Thyroid gland (tissue), 4 donors: ENCODE data around the gene LCT. TPM values are rescaled to one million over a fixed set of nuclear protein-coding genes. Genes with fewer than 3 reads are reported as not detected.

Source experiments
- DNase-seq, 2 donors: peaks; one replicate each; pipeline ENCODE4 v3.0.0-alpha.2; 2019
- H3K27ac ChIP-seq, 3 donors: fragments of 200-600 bp; sonication (generic); 1 replicate in 2 of 3; 2 replicates in 1 of 3; pipeline ENCODE4 v1.5.1; 2016 to 2019; ENCODE audit warnings: mild to moderate bottlenecking in 1 of 3, moderate library complexity in 1 of 3
- H3K27me3 ChIP-seq: fragments of 200-600 bp; sonication (generic); one replicate; pipeline ENCODE4 v1.5.1; 2019
- H3K36me3 ChIP-seq, 2 donors: fragments of 200-600 bp; sonication (generic); one replicate each; pipeline ENCODE4 v1.5.1; 2016 to 2019
- H3K4me1 ChIP-seq, 2 donors: fragments of 200-600 bp; sonication (generic); one replicate each; pipeline ENCODE4 v1.5.1; 2017 to 2019
- H3K4me3 ChIP-seq, 3 donors: fragments of 200-600 bp; sonication (generic); replicated peaks in 1 of 3; 1 replicate in 2 of 3; 2 replicates in 1 of 3; pipeline ENCODE4 v1.5.1; 2016; ENCODE audit warnings: mild to moderate bottlenecking in 1 of 3
- H3K9me3 ChIP-seq: fragments of 200-600 bp; sonication (generic); one replicate; pipeline ENCODE4 v1.5.1; 2017
- CTCF ChIP-seq, 6 experiments: fragments of 200-600 bp in 3 of 6; fragments of 450-650 bp in 3 of 6; sonication (generic) in 3 of 6; IDR thresholded peaks; one replicate each; pipeline ENCODE4 v1.5.1; 2016 to 2019; ENCODE audit warnings: antibody characterized with exemption in 6 of 6, mild to moderate bottlenecking in 2 of 6, inconsistent platforms in 1 of 6, moderate library complexity in 1 of 6
- POLR2A ChIP-seq, 2 donors: fragments of 450-650 bp; IDR thresholded peaks; one replicate each; pipeline ENCODE4 v1.6.1; 2017; ENCODE audit warnings: antibody characterized with exemption in 2 of 2, mild to moderate bottlenecking in 2 of 2, moderate library complexity in 1 of 2
- WGBS, 2 donors: methylation state at CpG; one replicate each; pipeline ENCODE4 v1.1.5; 2017; 5-methylcytosine and 5-hydroxymethylcytosine counted together
- intact Hi-C: fragments of 100-400 bp; cut with DNase I; formaldehyde crosslinking; loops from one replicate; pipeline ENCODE4 v1.15.1; 2023
- total RNA-seq, 4 donors: library from RNA; depleted of rRNA; stranded (reverse); fragments of >200 nt; gene quantifications; one replicate each; pipeline ENCODE4 v1.2.3, GENCODE V29; 2016

The LCT gene
- total RNA-seq, 4 donors from 2014 or later = 0.24 TPM; not detected in 3

GRCh38 chr2:135745545-135745944 lies 91.4 kb downstream of the LCT start:
- Histone ChIP-seq H3K9me3 (no peaks in the 10 kb centered on the region), H3K36me3 (peaks cover 6 to 8% of the 10 kb centered on the region in 2 donors), H3K27me3 (no peaks in the 10 kb centered on the region), H3K4me1 (peaks cover 11 to 19% of the 10 kb centered on the region in 2 donors), H3K4me3 (no peak overlapping the region), H3K27ac (no peak overlapping the region)
- DNase-seq = no peak
- TF ChIP-seq CTCF (IDR thresholded peaks at IDR 0.05) (no peak), POLR2A (IDR thresholded peaks at IDR 0.05) (no peak)
- intact Hi-C loops = no loop called here
- 86 to 89% methylated on average over 4 of the region's 4 CpGs for WGBS, 2 donors

GRCh38 chr2:135744760-135745314 lies 92.1 kb downstream of the LCT start:
- H3K4me1 ChIP-seq = peaks cover 11 to 19% of the 10 kb centered on the region in 2 donors
- intact Hi-C loops = no loop called here
- no peaks in the 10 kb centered on the region for H3K27me3 ChIP-seq
- DNase-seq = peak in 1 of 2 donors; percentile 4
- no peak for TF ChIP-seq POLR2A (IDR thresholded peaks at IDR 0.05)
- TF ChIP-seq CTCF (IDR thresholded peaks at IDR 0.05) = no peak
- 90 to 91% methylated on average over 5 of the region's 5 CpGs for WGBS, 2 donors
- H3K4me3 ChIP-seq = no peak overlapping the region
- no peak overlapping the region for H3K27ac ChIP-seq
- peaks cover 4 to 6% of the 10 kb centered on the region in 2 donors for H3K36me3 ChIP-seq
- H3K9me3 ChIP-seq = no peaks in the 10 kb centered on the region

GRCh38 chr2:135743860-135744259 lies 93.1 kb downstream of the LCT start:
- Histone ChIP-seq H3K9me3 (no peaks in the 10 kb centered on the region), H3K36me3 (peaks cover 0 to under 1% of the 10 kb centered on the region in 2 donors), H3K4me1 (peaks cover 11 to 19% of the 10 kb centered on the region in 2 donors), H3K4me3 (no peak overlapping the region), H3K27me3 (no peaks in the 10 kb centered on the region), H3K27ac (no peak overlapping the region)
- WGBS, 2 donors = 89 to 90% methylated on average over 1 of the region's 1 CpG
- intact Hi-C loops = no loop called here
- no peak for DNase-seq
- TF ChIP-seq POLR2A (IDR thresholded peaks at IDR 0.05) (no peak), CTCF (IDR thresholded peaks at IDR 0.05) (no peak)

GRCh38 chr2:135742325-135742757 lies 94.6 kb downstream of the LCT start:
- intact Hi-C loops = no loop called here
- Histone ChIP-seq H3K9me3 (no peaks in the 10 kb centered on the region), H3K27me3 (no peaks in the 10 kb centered on the region), H3K27ac (peak overlapping the region; percentile 98 to 100 (median 99)), H3K4me1 (peaks cover 11 to 19% of the 10 kb centered on the region in 2 donors), H3K4me3 (peak overlapping the region; percentile 38 to 94 (median 72)), H3K36me3 (no peaks in the 10 kb centered on the region)
- no peak for TF ChIP-seq CTCF (IDR thresholded peaks at IDR 0.05)
- peak in 1 of 2 donors; percentile 50 for TF ChIP-seq POLR2A (IDR thresholded peaks at IDR 0.05)
- DNase-seq = peak; percentile 47 to 48
- 0% methylated on average over 18 to 28 of the region's 34 CpGs for WGBS, 2 donors
